Activated T-helper 1 cell treated with anti-CD3 and anti-CD28 coated beads, Interleukin-2, amount 50 U/mL, for 16 hours (primary cell): ENCODE data around the gene CDH22.

Experiments used
- DNase-seq, 2 donors: peaks; one replicate each; pipeline ENCODE4 v3.0.0-alpha.2; 2020; ENCODE audit warnings: low read depth in 1 of 2, low spot score in 1 of 2

CDH22 gene

GRCh38 chr20:46200582-46201570 lies 107.4 kb downstream of the CDH22 start:
- DNase-seq, result no peak

GRCh38 chr20:46199198-46199597 lies 109.1 kb downstream of the CDH22 start:
- DNase-seq, result no peak

- no peak for DNase-seq
These were observed 111.3 kb downstream of the CDH22 start for GRCh38 chr20:46196990-46197389.

DNA sequence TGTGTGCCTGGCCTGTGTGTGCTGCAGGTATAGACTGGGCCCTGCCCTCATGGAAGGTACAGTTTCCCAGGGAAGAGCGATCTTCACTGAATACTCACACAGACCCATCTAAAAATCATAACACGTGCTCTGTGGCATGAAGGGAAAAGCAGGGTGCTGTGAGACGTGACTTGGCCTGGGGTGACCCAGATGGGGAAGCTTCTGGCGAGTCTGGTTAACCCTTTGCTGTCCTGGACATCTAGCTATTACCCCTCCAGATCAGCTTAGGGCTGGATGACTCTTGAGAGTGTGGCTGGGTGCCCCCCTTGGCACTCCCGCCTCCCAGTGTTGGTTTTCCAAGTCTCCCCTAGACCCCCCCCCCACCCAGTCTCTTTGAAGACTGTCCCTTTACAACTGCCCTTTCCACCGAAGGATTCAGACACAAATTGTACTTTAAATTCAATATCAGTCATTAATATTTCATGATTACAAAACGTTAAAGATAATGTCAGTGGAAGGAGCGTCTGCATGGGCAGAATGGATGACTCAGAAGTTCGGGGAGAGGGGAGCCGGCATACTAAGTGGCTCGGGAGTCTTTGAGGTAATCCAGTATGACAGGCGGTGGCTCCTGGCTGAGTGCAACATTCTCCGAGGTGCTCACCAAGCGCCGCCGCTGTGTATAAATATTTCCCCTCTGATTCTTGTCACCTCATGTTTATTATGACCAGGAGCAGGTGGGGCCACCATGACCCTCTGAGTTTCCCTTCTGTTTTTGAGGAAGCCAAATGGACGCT lies 112.8 kb downstream of the CDH22 start:
- no peak for DNase-seq

GRCh38 chr20:46194409-46194808 lies 113.9 kb downstream of the CDH22 start:
- DNase-seq, result no peak

- DNase-seq, result no peak
These were observed 115.8 kb downstream of the CDH22 start for GRCh38 chr20:46192376-46192944.

DNA sequence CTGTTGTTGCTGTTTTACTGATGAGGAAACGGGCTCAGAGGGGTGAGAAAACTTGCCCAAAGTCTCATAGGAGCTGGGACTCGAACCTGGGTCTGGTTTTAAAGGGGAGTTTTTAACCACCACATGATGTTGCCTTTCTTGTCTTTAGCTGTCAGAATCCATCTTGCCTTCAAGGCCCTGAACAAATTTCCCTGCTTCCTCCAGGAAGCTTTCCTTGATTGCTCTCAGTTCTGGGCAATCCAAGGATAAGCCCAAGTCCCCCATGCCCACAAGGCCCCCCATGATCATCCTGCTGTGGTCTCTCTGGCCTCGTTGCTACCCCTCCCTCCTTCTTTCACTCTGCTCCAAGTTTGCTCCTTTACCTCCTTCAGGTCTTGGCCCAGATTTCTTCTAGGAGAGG lies 116.7 kb downstream of the CDH22 start:
- DNase-seq, result no peak

- no peak for DNase-seq
These were observed 117.1 kb downstream of the CDH22 start for GRCh38 chr20:46191168-46191540.

DNA sequence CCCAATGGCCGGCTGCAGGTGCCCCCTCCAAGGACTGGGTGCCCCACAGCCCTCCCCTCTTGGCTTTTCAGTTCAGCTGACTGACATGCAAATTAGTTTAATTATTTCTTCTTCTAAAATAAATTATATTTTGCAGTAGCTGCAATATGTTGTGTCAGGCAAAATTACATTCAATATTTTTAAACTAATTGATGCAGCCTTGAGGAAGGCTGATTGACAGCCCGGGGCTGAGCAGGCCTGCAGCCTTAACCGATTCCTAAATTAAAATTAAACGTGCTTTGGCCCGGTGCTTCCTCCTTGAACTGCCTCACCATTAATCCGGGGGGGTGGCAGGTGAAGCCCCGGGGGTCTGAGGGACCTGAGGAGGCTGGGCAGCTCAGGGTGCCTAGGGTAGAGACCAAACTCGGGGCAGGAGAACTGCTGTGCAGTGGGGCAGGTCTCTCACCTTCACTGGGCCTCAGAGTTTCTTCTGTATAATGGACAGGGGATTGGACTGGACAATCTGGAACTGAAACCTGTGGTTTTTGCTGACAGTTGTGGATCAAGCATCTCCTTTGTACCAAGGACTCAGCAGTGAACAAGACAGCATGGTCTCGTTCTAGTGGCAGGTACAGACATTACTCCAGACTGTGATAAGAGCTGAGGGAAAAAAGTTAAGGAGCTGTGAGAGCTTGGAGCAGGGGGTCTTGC lies 117.7 kb downstream of the CDH22 start:
- DNase-seq, result no peak

DNA sequence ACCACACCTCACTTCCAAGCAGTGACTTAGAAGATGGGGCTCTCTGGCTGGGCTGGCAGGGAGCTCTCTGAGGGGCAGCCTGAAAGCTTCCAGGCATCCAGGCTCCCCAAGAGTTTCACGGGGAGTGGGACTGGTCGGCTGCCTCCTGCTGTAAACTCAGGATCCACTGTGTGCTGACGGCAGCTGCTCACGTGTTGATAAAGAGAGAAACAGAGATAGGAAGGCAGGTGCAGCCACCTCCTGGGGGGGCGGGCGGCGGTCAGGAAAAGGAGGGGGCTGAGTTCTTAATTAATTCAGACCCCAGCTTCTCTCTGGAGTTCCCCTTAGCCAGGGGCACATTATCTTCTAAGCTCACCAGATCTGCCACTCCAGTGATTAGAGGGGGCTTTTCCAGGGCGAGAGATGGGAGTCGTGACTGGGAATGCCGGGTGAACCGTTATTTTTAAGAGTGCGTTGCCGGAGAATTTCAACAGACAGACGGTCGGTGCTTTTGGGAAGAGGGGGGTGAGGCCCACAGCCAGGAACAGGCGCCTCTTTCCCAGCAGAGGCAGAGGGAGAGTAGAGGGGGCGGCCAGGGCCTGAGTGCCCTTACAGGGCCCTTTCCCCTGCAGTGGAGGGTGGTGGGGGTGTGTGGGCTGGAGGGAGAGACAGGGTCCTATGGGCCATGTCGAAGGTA lies 119.3 kb downstream of the CDH22 start:
- DNase-seq, result no peak

GRCh38 chr20:46186210-46186609 lies 122.1 kb downstream of the CDH22 start:
- no peak for DNase-seq

DNA sequence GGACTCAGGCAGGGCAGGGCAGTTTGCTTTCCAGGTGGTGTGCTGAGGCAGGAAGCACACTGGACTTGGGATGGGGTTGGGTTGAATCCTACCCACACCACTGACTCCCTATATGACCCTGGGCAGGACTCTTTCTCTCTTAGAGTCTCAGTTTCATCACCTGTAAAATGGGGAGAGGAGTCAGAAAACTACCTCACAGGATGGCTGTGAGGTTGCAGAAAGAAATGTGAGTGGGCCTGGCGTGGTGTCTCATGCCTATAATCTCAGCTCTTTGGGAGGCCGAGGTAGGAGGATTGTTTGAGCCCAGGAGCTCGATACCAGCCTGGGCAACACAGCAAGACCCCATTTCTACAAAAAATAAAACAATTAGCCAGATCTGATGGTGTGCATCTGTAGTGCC lies 122.9 kb downstream of the CDH22 start:
- no peak for DNase-seq

DNA sequence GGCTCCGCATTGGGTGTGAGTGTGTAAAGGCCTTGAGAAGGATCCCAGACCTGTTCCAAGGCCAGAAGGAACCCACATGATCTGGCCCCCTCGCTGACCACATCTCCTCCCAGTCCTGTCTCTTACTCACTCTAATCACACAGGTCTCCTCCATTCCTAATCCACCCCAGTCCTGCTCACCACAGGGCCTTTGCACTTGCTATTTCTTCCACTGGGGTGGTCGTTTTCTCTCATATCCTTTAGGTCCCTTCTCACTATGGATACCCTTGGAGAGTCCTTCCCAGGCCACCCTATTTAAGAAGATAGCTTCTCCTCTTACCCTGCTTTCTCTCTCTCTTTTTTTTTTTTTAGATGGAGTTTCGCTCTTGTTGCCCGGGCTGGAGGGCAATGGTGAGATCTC lies 124.5 kb downstream of the CDH22 start:
- DNase-seq, result no peak

DNA sequence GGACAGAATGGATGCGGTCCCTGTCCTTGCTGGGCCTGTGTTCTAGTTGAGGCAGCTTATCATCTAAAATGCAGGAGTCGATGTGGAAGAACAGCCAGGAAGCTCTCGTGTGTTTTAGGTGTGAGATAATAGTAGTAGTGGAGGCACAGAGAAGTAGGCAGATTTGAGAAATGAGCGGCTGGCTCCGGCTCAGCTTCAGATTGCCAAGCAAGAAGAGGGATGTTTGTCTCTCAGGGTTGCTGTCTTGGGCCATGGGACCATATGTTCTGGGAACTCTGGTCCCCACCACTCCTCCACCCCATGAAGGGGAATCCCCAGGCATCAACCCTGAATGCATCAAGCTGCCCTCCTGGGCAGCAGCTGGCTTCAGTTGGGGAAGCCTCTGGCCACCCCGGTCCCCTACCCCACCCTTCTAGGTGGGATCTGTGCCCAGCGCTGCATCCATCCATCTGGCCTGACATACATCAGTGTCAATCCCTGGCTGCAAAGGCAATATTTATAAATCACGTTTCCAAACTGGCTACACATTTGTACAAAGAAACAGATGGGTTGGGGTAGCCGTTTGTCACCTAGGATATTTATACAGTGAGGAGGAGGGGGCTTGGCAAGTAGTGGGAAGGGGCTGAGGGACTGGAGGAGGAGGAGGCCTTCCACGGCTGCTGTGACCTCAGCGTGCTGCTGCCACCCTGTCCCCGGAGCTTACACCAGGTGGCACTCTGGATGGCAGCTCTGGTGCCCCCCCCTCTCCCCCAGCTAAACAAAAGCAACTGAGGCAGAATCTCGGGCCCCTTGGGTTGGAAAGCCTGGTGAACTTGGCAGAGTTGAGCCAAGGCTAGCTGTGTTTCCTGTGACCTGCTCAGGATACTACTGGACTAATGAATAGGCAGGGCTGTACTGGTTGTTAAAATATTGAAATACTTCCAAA lies 125.8 kb downstream of the CDH22 start:
- DNase-seq, result no peak

GRCh38 chr20:46179862-46180261 lies 128.4 kb downstream of the CDH22 start:
- DNase-seq, result no peak

GRCh38 chr20:46178891-46179290 lies 129.4 kb downstream of the CDH22 start:
- no peak for DNase-seq

DNA sequence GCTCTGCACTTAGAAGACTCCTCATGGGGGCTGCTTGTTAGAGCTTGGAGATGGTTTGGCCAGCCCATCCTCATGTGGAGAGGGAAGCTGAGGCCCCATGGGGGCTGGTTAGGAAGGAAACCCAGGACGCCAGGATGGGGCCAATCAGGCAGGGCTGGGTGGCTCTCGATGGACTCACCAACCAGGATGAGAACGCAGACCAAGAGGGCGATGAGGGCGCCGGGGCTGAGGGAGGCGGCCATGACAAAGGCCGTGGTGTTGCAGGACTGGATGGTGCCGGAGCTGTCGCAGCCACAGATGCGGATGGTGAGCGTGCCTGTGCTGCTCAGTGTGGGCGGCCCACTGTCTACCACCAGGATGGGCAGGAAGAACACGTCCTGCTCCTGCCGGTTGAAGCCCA lies 130.5 kb downstream of the CDH22 start:
- no peak for DNase-seq

- no peak for DNase-seq
These were observed 131.4 kb downstream of the CDH22 start for GRCh38 chr20:46176739-46177378.

- no peak for DNase-seq
These were observed 133.2 kb downstream of the CDH22 start for GRCh38 chr20:46175127-46175494.
